Measurements from ENCODE around the gene FOXJ1.

DNA sequence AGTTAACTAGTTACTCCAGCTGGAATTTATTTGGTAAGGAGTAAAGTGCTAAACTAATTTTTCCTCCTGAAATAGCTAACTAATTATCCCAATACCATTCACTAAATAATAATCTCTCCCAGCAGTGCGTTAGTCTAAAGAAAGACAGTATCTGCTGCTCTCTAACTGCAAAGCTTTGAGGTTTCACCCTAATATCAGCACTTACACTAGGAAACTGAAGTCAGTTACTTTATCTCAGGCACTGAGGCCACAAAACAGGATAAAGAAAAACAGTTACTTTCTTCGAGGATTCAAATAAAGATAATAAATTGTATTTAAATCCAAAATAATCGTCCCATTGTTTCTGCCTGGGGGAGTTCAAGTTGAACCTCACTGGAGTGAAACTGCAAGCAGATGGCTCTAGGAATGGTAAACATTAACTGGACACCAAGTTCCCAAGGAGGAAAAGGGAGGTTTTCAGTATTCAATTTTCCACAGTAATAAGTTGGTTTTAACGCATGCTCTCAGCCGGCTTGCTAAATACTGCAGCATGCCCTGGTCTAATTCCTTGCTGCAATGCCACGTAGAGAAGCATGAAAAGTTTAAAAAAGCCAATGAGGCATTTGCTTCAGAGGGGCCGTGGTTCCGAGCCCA lies 20.0 kb upstream of the FOXJ1 start:
- no peak for TF ChIP-seq YY1 (IDR thresholded peaks at IDR 0.05; ENCODE audit: insufficient read depth, insufficient read length)
- TF ChIP-seq ZNF274 (IDR thresholded peaks at IDR 0.05; ENCODE audit: low read depth, low read length) = no peak
